Tongue (tissue), 2 donors: ENCODE data around the gene FCGR1A. TPM values are rescaled to one million over a fixed set of nuclear protein-coding genes. Genes with fewer than 3 reads are reported as not detected.
"Not testable (repeated sequence)": the region's sequence is repeated elsewhere in the genome, so short reads cannot be mapped to it uniquely, and the experiment has no call there.

Experiments
- DNase-seq: peaks from one replicate; pipeline ENCODE4 v3.0.0-alpha.2; 2015
- total RNA-seq: library from RNA; depleted of rRNA; stranded (reverse); fragments of >200 nt; gene quantifications from one replicate; pipeline ENCODE4 v1.2.3, GENCODE V29; 2014

FCGR1A gene
- total RNA-seq, 1 donor from 2014 or later, result 1.7 TPM

DNA sequence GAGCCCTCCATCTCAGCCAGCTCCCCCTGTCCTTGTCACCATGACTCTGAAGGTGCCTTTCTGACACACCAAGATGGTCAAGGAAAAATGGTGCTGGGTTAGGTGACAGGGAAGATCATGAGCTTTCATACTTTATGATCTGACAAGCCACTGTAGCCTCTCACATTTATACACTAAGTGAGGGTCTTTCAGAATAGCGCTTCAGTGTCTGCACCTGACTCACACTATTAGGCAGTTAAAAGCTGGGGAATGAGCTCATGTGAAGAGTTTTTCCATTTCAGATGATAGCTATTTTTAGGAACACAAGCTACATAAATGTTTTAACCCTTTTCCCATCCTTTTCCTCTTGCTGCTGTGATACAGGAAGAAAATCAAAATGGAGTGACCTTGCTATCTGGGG is 4.2 kb upstream of the FCGR1A start:
- DNase-seq, result not testable (repeated sequence)

DNA sequence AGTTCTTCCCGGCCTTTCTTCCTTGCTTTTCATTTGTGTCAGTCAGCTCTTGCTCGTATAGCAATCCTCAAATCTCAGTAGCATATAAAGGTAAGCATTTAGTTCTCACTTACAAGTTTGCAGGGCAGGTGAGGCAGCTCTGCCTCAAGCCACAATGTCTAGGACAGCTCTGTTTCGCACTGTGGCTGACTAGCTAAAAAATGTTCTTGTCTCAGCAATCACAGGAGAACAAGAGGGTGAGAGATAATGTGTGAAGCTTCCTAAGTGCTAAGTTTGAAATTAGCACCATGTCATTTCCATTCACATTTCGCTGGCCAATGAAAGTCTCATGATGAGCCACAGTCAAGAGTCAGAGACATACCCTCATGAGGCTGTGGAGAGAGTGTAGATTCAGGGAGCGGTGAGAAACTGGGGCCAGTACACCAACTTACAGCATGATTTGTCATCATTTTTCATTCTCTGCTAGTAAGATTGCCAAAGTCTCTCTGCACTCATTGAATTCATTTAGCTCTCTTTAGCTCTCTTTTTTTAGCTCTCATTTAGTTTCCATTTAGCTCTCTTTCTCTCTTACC is 995 bp upstream of the FCGR1A start:
- DNase-seq, result not testable (repeated sequence)

DNA sequence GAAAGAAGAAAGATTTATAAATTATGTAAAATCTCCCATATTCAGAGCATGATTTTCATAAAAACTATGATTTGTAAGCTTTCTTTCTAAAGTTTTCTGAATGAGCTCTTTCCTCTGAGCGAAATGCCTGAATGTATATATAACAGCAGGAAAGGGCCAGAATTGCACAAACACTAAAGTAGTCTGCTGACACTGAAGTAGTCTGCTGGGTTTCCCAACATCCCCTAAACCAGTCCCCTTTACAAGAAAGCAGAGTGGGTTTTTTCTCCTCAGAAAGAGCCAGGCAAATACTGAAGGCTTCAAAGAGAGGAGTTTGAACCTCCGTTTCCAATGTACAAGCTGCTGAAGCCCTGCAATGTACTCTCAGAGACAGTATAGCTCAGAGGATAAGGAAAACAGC is 795 bp downstream of the FCGR1A start:
- DNase-seq, result not testable (repeated sequence)

DNA sequence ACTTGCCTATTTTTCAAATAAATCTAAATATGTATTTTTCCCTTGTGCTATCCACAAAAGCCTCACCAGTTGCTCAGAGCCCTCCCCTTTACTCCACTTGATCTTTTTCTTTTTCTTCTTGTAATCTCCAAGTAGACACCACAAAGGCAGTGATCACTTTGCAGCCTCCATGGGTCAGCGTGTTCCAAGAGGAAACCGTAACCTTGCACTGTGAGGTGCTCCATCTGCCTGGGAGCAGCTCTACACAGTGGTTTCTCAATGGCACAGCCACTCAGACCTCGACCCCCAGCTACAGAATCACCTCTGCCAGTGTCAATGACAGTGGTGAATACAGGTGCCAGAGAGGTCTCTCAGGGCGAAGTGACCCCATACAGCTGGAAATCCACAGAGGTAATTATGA is 1.4 kb downstream of the FCGR1A start:
- DNase-seq, result not testable (repeated sequence)

DNA sequence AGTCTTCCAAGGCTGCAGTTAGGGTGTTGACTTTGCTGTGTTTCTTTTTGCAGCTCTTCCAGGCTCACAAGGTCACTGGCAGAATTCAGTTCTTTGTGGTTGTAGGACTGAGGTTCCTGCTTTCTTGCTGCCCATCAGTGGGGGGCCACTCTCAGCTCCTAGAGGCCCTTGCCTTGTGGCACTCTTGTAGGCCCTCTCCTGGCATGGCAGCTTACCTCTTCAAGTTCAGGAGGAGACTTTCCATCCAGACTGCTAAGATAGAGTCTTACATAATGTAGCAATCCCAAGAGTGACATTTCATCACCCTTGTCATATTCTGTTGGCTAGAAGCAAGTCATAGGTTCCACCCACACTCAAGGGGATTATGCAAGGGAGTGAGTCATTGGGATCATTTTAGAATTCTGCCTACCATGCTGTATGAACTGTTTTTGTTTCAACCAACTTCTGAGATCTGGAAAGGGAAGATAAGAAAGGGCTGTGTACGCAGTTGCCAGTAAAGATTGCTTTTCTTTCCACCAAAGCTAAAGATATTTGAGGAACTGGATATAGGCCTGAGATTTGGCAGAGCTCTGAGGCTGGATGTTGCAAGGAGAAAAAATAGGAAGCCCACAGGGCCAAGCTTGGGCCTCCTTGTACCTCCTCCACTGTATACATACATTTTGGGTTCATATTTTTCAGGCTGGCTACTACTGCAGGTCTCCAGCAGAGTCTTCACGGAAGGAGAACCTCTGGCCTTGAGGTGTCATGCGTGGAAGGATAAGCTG is 5.4 kb downstream of the FCGR1A start:
- not testable (repeated sequence) for DNase-seq

DNA sequence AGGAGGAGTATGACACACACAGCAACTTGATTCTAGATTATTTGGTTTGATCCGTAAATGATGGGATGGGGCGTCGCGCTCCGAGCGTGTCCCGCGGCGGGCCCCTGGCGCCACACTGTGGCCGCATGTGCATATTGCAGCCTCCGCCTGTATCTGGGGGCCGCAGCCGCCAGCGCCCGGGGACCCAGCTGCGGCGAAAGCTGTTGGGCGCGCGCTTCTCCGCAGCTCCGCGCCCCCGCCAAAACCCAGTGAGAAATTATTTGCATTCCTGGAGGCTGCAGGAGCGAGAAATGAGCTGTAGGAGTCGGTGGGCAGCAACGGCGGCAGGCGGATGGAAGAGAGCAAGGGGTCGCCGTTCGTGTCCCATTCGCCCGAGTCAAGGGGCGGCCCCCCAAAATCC is 10.0 kb downstream of the FCGR1A start:
- peak; percentile 72 for DNase-seq

DNA sequence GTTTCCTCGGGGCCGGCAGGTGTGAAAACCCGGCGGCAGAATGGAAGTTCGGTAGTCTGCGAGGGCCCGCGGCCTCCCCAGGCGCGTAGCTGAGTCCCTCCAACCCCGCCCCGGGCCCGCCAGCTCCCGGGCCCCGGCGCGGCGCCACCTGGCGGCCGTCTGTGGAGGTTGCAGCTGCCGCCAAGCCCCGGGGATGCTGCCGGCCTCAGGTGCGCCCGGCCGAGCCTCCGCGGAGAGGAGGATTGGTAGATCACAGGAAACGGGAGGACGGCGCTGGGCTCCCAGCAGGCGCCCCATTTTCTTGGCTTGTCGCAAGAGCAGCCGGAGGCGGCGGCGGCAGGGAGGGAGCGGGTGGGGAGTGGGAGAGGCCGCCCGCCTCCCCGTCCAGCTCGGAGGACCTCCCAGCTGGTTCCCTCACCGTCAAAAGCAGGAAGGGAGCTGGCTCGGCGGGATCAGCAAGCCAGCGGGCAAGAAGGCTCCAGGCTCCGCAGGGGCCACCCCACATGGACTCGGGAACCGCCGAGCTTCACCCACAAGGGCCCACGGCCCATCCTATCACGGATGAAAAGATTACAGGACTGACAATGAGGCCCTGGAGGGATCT is 10.5 kb downstream of the FCGR1A start:
- peak; percentile 73 for DNase-seq

DNA sequence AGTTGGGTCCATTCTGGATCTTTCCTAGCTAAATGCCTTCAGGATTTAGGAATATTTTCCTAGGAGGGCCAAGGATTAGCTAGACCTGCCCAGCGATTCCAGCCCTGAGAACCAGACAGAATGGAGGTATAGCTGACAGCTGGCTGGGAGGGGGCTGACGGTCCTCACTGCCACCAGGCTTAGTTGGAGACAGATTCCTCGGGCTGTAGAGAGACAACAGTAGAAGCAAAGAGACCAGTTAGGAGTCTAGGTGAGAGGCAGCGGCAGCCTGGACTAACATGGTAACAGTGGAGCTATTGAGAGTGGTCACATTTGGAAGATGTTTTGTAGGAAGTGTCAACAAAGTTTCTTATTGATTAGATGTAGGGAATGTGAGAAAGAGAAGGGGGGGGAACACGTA is 11.4 kb downstream of the FCGR1A start:
- DNase-seq, result not testable (repeated sequence)

DNA sequence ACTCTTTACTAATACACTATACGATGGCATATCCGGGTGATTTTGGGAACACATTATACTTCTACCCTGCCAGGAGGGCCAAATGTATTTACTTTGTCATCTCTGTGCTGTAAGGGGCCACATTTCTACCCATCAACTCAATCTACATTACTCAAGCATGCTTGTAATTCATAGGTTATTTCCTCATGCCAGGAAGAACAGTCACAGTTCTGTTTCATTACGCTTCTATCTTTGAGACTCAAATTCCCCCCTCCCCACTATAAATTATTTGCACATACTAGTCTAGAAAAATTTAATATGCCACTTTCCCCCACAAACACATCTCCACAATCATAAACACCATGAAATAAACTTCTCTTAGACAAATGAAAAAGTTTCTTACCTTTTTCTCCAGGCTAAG is 19.1 kb downstream of the FCGR1A start:
- not testable (repeated sequence) for DNase-seq

DNA sequence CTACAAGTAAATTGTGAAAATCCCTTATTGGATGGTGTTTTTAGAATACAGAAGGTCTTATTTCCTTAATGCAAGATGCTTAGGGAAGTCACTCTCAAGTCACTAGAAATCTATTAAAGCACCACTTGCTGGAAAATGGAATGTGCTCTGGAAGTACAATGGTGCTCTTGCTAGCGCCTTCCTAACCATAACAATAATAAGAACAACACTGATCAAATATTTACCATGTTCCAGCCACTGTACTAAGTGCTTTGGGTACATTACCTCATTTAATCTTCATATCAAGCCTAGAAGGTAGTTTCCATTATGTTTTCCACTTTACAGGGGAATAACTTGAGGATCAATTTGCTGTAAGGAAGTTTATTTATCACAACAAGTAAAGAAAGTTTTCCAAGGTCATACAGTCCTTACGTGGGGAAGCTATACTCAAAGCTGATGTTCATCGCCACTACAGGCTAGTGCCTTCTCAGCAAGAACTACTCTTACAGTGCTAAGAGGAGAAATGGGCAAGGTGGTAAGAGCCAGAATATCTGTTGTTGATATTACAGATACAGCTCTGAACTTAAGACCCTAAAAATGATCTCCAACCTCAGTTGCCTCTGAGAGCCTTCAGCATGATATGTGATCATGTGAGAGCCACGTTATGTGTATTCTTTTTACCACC is 22.1 kb downstream of the FCGR1A start:
- DNase-seq, result not testable (repeated sequence)

DNA sequence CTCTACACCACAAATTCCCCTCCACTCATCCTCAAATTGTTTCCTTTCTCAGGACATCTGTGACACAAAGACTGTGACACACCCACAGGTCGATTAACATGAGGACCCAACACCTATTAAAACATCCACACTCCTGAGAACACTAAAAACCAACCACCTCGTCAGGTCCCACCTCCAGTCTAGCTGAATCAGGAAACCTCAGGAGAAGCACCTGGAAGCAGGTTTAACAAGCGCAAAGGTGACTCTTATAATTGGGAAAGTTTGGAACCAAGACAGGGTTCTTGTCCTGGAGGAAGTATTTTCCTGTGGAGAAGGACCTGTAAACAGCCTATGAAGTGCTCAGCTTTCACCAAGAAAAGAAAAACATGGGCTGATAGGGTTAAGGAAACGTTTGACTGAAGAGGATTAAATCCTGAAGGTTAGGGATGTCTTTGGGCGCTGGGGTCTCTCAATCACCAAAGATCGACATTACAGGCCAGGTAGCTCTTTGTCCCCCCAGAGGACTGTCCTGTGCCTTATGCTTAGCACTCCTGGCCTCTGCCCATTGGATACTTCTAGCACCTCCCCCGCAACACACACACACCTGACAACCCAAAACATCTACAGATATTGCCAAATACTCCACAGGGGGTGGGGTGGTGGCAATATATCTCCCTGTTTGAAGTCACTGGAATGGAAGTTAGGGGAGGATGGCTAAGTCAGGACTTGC is 28.4 kb downstream of the FCGR1A start:
- peak; percentile 3 for DNase-seq

DNA sequence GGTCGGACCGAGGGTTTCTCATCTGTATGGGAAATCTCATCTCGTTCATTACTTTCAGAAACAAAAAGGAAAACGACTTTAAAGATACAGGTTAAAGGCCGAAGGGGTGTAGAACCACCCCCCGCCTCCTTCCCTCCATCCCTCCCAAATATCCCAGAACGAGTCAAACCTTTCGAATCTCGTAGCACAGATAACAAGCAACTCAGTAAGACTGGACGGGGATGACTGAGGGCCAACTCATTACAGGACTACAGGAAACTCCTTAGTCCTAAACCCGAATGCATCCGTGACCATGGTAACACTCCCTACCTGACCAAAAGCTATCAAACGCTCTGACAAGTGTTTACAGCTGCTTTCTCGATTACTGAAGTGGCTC is 29.0 kb downstream of the FCGR1A start:
- peak; percentile 24 for DNase-seq

DNA sequence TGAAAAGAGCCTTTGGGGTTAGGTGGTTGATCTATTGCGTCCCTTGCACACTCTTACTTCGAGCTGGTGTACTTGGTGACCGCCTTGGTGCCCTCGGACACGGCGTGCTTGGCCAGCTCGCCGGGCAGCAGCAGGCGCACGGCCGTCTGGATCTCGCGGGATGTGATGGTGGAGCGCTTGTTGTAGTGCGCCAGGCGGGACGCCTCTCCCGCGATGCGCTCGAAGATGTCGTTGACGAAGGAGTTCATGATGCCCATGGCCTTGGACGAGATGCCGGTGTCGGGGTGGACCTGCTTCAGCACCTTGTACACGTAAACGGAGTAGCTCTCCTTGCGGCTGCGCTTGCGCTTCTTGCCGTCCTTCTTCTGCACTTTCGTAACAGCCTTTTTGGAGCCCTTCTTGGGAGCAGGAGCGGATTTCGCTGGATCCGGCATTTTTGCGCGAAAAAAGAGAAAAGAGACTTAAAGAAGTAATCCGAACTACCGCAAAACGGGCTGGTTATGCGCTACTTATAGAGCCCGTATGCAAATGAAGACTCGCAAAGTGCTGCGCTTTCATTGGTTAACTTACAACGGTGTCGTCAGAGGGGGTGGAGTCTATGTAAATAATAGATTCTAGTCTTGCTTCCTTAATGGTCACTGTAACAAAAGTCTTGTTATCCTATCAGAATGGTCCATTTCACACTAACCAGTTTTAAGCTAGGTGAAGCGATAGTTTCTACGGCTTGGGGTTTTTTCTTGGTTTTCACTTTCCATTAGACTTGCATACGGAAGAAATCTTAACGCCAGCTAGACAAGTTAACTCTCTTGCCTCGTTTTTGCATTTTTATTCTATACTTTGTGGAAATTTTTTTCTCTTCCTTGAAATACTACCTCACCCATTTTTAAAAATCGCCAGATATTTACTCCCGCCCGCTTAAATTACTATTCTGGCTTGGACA is 29.7 kb downstream of the FCGR1A start:
- DNase-seq, result peak; percentile 97

DNA sequence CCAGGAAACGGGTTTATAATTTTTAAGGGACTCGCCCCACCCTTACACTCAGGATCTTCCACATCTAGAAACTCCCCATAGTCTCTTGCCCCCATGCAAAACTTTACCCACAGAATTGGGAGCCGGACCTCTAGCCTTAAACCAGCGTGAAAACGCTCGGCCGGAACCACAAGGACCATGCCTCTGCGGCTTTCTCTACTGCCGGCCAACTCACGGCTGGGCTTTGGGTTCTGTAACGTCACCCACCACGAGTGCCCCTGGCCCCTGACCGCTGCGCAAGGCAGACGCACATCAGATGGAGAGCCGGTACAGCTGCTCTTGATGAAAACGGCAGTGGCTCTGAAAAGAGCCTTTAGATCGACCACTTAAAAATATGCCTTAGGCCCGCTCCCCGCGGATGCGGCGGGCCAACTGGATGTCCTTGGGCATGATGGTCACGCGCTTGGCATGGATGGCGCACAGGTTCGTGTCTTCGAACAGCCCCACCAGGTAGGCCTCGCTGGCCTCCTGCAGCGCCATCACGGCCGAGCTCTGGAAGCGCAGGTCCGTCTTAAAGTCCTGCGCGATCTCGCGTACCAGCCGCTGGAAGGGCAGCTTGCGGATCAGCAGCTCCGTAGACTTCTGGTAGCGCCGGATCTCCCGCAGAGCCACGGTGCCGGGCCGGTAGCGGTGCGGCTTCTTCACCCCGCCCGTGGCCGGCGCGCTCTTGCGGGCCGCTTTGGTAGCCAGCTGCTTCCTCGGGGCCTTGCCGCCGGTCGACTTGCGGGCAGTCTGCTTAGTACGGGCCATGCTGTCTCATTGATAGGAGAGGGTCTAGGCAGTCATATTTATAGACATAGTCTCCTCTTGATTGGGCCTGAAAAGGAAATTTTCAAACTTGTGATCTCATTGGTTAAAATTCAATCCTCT is 30.7 kb downstream of the FCGR1A start:
- DNase-seq, result peak; percentile 88

DNA sequence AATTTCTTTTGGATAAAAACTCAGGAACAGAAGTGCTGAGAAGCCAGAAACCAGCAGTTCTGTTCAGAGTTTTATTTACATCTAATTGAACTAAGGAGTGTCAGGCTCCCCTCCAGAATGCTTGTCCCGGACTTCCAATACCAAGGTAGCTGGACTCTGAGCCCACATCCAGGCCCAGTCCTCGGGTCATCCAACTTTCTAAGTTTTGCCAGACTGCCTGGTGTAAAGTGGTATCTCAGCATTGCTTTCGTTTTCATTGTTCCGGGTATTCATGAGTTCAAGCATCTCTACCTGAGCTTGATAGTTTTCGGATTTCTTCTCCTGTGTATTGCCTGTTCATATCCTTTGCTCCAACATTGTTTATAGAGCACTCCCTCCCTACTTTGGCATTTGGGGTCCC is 37.9 kb downstream of the FCGR1A start:
- not testable (repeated sequence) for DNase-seq

DNA sequence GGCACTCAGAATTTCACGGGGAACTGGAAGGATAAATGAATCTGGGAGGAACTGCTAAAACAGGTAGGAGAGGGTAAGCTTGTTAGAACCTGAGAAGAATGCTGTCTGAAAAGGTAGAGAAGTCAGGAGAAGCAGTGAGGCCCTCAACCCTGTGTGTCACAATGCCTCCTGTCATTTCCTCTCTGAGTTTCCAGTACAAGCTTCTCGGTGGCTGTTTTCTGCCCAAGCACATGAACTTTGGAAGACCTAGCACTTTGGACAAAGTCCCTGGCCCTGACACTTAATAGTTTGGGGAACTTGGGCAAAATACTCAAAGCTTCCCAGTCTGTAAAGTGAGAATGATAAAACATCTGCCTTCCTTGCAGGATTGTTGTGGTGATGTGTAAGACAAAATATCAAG is 44.1 kb downstream of the FCGR1A start:
- DNase-seq, result not testable (repeated sequence)

DNA sequence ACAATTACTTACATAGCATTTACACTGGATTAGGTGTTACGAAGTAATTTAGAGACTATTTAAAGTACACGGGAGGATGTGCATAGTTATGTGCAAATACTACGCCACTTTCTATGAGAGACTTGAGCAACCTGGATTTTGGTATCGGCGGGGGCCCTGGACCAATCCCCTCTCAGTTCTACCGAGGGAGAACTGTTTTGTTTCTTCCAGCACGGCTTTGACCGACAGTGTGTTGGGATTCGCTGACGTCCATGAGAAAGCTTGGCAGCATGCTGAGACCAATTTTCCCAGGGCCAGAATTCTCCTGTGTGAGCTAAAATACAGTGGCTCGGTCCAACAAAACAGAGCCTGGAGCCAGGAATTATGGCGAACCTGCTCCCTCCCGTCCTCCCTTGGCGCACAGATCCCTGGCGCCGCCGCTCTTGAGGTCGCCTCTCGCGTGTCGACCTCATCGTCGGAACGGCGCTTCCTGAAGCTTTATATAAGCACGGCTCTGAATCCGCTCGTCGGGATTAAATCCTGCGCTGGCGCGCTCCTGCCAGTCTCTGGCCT is 49.3 kb downstream of the FCGR1A start:
- not testable (repeated sequence) for DNase-seq

DNA sequence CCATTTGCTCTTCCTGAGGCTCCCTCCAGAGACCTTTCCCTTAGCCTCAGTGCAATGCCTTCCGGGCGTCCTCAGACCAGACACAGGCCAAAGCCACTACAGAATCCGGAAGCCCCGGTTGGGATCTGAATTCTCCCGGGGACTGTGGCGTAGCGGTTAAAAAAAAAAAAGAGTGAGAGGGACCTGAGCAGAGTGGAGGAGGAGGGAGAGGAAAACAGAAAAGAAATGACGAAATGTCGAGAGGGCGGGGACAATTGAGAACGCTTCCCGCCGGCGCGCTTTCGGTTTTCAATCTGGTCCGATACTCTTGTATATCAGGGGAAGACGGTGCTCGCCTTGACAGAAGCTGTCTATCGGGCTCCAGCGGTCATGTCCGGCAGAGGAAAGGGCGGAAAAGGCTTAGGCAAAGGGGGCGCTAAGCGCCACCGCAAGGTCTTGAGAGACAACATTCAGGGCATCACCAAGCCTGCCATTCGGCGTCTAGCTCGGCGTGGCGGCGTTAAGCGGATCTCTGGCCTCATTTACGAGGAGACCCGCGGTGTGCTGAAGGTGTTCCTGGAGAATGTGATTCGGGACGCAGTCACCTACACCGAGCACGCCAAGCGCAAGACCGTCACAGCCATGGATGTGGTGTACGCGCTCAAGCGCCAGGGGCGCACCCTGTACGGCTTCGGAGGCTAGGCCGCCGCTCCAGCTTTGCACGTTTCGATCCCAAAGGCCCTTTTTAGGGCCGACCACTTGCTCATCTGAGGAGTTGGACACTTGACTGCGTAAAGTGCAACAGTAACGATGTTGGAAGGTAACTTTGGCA is 50.0 kb downstream of the FCGR1A start:
- not testable (repeated sequence) for DNase-seq

DNA sequence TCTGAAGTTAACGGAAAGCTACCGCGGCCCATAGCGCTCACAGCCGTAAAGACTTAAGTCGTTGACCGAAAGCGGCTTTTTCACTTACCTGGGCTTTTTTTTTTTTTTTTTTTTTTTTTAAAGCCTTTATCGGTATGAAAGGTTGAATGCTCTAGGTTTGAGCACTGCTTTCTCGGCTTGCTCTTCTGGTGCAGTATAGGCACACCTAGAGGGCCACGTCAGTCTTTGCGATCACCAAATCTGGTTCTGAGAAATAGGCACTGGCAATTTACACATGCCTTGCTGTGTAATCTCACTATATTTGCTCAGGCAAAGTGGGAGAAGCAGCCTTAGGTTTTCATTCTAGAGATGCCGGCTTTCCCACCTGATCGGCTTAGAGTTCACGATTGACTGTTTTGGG is 50.6 kb downstream of the FCGR1A start:
- DNase-seq, result not testable (repeated sequence)
